Measurements from ENCODE around the gene ITSN2.

GRCh38 chr2:24394998-24395397, 34.7 kb upstream of the ITSN2 start:
- no peak for TF ChIP-seq SIX5 (IDR thresholded peaks at IDR 0.05; ENCODE audit: low read depth, low read length)
- no peak for TF ChIP-seq POLR2AphosphoS5 (IDR thresholded peaks at IDR 0.05; ENCODE audit: low read depth, low read length)

All from H1 (cell line).